ENCODE measurements around the gene PCSK5. TPM values are rescaled to one million over a fixed set of nuclear protein-coding genes. Genes with fewer than 3 reads are reported as not detected.

PCSK5 gene
- total RNA-seq, 1 donor from 2014 or later, result 16.7 TPM

GRCh38 chr9:76218886-76219445 lies 328.5 kb downstream of the PCSK5 start:
- Histone ChIP-seq H3K4me1 (ENCODE audit: control insufficient read depth in 3 of 3, insufficient read depth in 3 of 3, low read length in 3 of 3) (no peaks in the 10 kb centered on the region), H3K4me3 (ENCODE audit: low read length in 3 of 3) (no peak overlapping the region), H3K27me3 (ENCODE audit: control insufficient read depth in 3 of 3, insufficient read depth in 3 of 3, low read length in 3 of 3) (peaks cover 0 to 6% (median 5%) of the 10 kb centered on the region in 3 donors), H3K27ac (ENCODE audit: low read depth, low read length) (no peak overlapping the region), H3K9me3 (ENCODE audit: control insufficient read depth in 3 of 3, low read length in 3 of 3) (no peaks in the 10 kb centered on the region), H3K36me3 (ENCODE audit: control insufficient read depth in 3 of 3, insufficient read depth in 3 of 3, low read length in 3 of 3) (no peaks in the 10 kb centered on the region), H3K9ac (ENCODE audit: low read depth in 1 of 3, low read length in 3 of 3) (no peak overlapping the region)

DNA sequence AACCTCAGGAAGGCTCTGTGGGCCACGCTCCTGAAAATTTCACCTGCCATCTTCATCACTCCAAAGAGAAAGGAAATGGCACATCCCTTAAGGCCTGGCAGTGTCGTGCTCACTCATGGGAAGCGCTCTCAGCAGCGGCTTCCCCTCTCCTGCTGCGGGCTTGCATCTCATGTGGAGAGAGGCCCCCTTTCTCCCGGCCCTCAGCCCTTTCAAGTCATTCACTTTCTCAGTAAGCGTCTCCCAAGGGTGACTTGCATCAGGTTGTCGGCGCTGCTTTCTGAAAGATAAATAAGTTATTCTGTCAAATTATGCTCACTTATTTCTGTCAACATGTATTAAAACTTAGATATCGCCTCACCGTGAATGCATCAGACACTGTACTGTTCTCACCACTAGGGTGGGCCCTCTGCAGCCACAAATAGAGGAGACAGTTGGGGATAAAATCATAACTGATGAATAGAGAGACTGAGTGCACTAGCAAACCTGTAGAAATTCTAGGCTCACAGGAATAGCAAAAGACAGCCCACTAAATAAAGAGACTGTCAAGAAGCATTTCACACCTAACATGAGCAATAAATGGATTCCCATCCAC lies 329.2 kb downstream of the PCSK5 start:
- Histone ChIP-seq H3K4me3 (ENCODE audit: low read length in 3 of 3) (no peak overlapping the region), H3K9me3 (ENCODE audit: control insufficient read depth in 3 of 3, low read length in 3 of 3) (no peaks in the 10 kb centered on the region), H3K9ac (ENCODE audit: low read depth in 1 of 3, low read length in 3 of 3) (no peak overlapping the region), H3K4me1 (ENCODE audit: control insufficient read depth in 3 of 3, insufficient read depth in 3 of 3, low read length in 3 of 3) (no peaks in the 10 kb centered on the region), H3K36me3 (ENCODE audit: control insufficient read depth in 3 of 3, insufficient read depth in 3 of 3, low read length in 3 of 3) (no peaks in the 10 kb centered on the region), H3K27ac (ENCODE audit: low read depth, low read length) (no peak overlapping the region), H3K27me3 (ENCODE audit: control insufficient read depth in 3 of 3, insufficient read depth in 3 of 3, low read length in 3 of 3) (peaks cover 0 to 6% (median 5%) of the 10 kb centered on the region in 3 donors)

GRCh38 chr9:76221423-76221822 lies 330.9 kb downstream of the PCSK5 start:
- no peaks in the 10 kb centered on the region for H3K36me3 ChIP-seq (ENCODE audit: control insufficient read depth in 3 of 3, insufficient read depth in 3 of 3, low read length in 3 of 3)
- H3K4me1 ChIP-seq (ENCODE audit: control insufficient read depth in 3 of 3, insufficient read depth in 3 of 3, low read length in 3 of 3), result no peaks in the 10 kb centered on the region
- H3K27me3 ChIP-seq (ENCODE audit: control insufficient read depth in 3 of 3, insufficient read depth in 3 of 3, low read length in 3 of 3), result peaks cover 0 to 6% (median 5%) of the 10 kb centered on the region in 3 donors
- H3K9ac ChIP-seq (ENCODE audit: low read depth in 1 of 3, low read length in 3 of 3), result no peak overlapping the region
- H3K9me3 ChIP-seq (ENCODE audit: control insufficient read depth in 3 of 3, low read length in 3 of 3), result no peaks in the 10 kb centered on the region
- H3K27ac ChIP-seq (ENCODE audit: low read depth, low read length), result no peak overlapping the region
- H3K4me3 ChIP-seq (ENCODE audit: low read length in 3 of 3), result no peak overlapping the region

GRCh38 chr9:76223749-76224340 lies 333.4 kb downstream of the PCSK5 start:
- Histone ChIP-seq H3K36me3 (ENCODE audit: control insufficient read depth in 3 of 3, insufficient read depth in 3 of 3, low read length in 3 of 3) (no peaks in the 10 kb centered on the region), H3K4me1 (ENCODE audit: control insufficient read depth in 3 of 3, insufficient read depth in 3 of 3, low read length in 3 of 3) (no peaks in the 10 kb centered on the region), H3K9me3 (ENCODE audit: control insufficient read depth in 3 of 3, low read length in 3 of 3) (no peaks in the 10 kb centered on the region), H3K27me3 (ENCODE audit: control insufficient read depth in 3 of 3, insufficient read depth in 3 of 3, low read length in 3 of 3) (no peaks in the 10 kb centered on the region), H3K27ac (ENCODE audit: low read depth, low read length) (no peak overlapping the region), H3K9ac (ENCODE audit: low read depth in 1 of 3, low read length in 3 of 3) (no peak overlapping the region), H3K4me3 (ENCODE audit: low read length in 3 of 3) (no peak overlapping the region)

GRCh38 chr9:76227156-76227555 lies 336.7 kb downstream of the PCSK5 start:
- H3K27me3 ChIP-seq (ENCODE audit: control insufficient read depth in 3 of 3, insufficient read depth in 3 of 3, low read length in 3 of 3), result no peaks in the 10 kb centered on the region
- H3K4me1 ChIP-seq (ENCODE audit: control insufficient read depth in 3 of 3, insufficient read depth in 3 of 3, low read length in 3 of 3), result no peaks in the 10 kb centered on the region
- H3K9ac ChIP-seq (ENCODE audit: low read depth in 1 of 3, low read length in 3 of 3), result no peak overlapping the region
- no peaks in the 10 kb centered on the region for H3K36me3 ChIP-seq (ENCODE audit: control insufficient read depth in 3 of 3, insufficient read depth in 3 of 3, low read length in 3 of 3)
- H3K9me3 ChIP-seq (ENCODE audit: control insufficient read depth in 3 of 3, low read length in 3 of 3), result no peaks in the 10 kb centered on the region
- no peak overlapping the region for H3K27ac ChIP-seq (ENCODE audit: low read depth, low read length)
- no peak overlapping the region for H3K4me3 ChIP-seq (ENCODE audit: low read length in 3 of 3)

GRCh38 chr9:76231001-76231400 lies 340.5 kb downstream of the PCSK5 start:
- Histone ChIP-seq H3K27me3 (ENCODE audit: control insufficient read depth in 3 of 3, insufficient read depth in 3 of 3, low read length in 3 of 3) (no peaks in the 10 kb centered on the region), H3K4me3 (ENCODE audit: low read length in 3 of 3) (no peak overlapping the region), H3K27ac (ENCODE audit: low read depth, low read length) (no peak overlapping the region), H3K36me3 (ENCODE audit: control insufficient read depth in 3 of 3, insufficient read depth in 3 of 3, low read length in 3 of 3) (no peaks in the 10 kb centered on the region), H3K9me3 (ENCODE audit: control insufficient read depth in 3 of 3, low read length in 3 of 3) (no peaks in the 10 kb centered on the region), H3K4me1 (ENCODE audit: control insufficient read depth in 3 of 3, insufficient read depth in 3 of 3, low read length in 3 of 3) (no peaks in the 10 kb centered on the region), H3K9ac (ENCODE audit: low read depth in 1 of 3, low read length in 3 of 3) (no peak overlapping the region)

GRCh38 chr9:76232861-76233489 lies 342.5 kb downstream of the PCSK5 start:
- Histone ChIP-seq H3K27ac (ENCODE audit: low read depth, low read length) (no peak overlapping the region), H3K9me3 (ENCODE audit: control insufficient read depth in 3 of 3, low read length in 3 of 3) (no peaks in the 10 kb centered on the region), H3K27me3 (ENCODE audit: control insufficient read depth in 3 of 3, insufficient read depth in 3 of 3, low read length in 3 of 3) (no peaks in the 10 kb centered on the region), H3K4me3 (ENCODE audit: low read length in 3 of 3) (no peak overlapping the region), H3K4me1 (ENCODE audit: control insufficient read depth in 3 of 3, insufficient read depth in 3 of 3, low read length in 3 of 3) (no peaks in the 10 kb centered on the region), H3K9ac (ENCODE audit: low read depth in 1 of 3, low read length in 3 of 3) (no peak overlapping the region), H3K36me3 (ENCODE audit: control insufficient read depth in 3 of 3, insufficient read depth in 3 of 3, low read length in 3 of 3) (no peaks in the 10 kb centered on the region)

GRCh38 chr9:76240578-76240977 lies 350.1 kb downstream of the PCSK5 start:
- no peak overlapping the region for H3K9ac ChIP-seq (ENCODE audit: low read depth in 1 of 3, low read length in 3 of 3)
- no peak overlapping the region for H3K4me3 ChIP-seq (ENCODE audit: low read length in 3 of 3)
- H3K27me3 ChIP-seq (ENCODE audit: control insufficient read depth in 3 of 3, insufficient read depth in 3 of 3, low read length in 3 of 3), result no peaks in the 10 kb centered on the region
- H3K27ac ChIP-seq (ENCODE audit: low read depth, low read length), result no peak overlapping the region
- no peaks in the 10 kb centered on the region for H3K9me3 ChIP-seq (ENCODE audit: control insufficient read depth in 3 of 3, low read length in 3 of 3)
- no peaks in the 10 kb centered on the region for H3K36me3 ChIP-seq (ENCODE audit: control insufficient read depth in 3 of 3, insufficient read depth in 3 of 3, low read length in 3 of 3)
- no peaks in the 10 kb centered on the region for H3K4me1 ChIP-seq (ENCODE audit: control insufficient read depth in 3 of 3, insufficient read depth in 3 of 3, low read length in 3 of 3)

- no peaks in the 10 kb centered on the region for H3K4me1 ChIP-seq (ENCODE audit: control insufficient read depth in 3 of 3, insufficient read depth in 3 of 3, low read length in 3 of 3)
- H3K9me3 ChIP-seq (ENCODE audit: control insufficient read depth in 3 of 3, low read length in 3 of 3), result no peaks in the 10 kb centered on the region
- H3K4me3 ChIP-seq (ENCODE audit: low read length in 3 of 3), result no peak overlapping the region
- H3K36me3 ChIP-seq (ENCODE audit: control insufficient read depth in 3 of 3, insufficient read depth in 3 of 3, low read length in 3 of 3), result no peaks in the 10 kb centered on the region
- H3K27ac ChIP-seq (ENCODE audit: low read depth, low read length), result no peak overlapping the region
- H3K9ac ChIP-seq (ENCODE audit: low read depth in 1 of 3, low read length in 3 of 3), result no peak overlapping the region
- no peaks in the 10 kb centered on the region for H3K27me3 ChIP-seq (ENCODE audit: control insufficient read depth in 3 of 3, insufficient read depth in 3 of 3, low read length in 3 of 3)
Observed at GRCh38 chr9:76245518-76245917, 355.0 kb downstream of the PCSK5 start.

DNA sequence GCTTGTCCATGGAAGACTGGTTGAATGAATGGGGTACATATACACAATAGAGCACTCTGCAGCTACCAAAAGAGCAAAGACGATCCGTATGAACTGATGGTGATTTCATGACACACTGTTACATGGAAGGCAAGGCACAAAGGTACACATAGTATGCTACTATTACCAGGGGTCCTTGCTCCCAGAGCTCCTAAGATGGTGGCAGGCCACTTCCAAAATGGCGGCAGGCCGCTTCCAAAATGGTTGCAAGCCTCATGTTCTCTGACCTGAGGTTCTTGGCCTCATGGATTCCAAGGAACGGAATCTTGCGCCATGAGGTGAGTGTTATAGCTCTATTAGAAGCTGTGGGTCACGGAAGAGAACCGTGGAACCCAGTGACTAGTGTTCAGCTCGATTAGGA lies 356.2 kb downstream of the PCSK5 start:
- Histone ChIP-seq H3K9ac (ENCODE audit: low read depth in 1 of 3, low read length in 3 of 3) (no peak overlapping the region), H3K4me3 (ENCODE audit: low read length in 3 of 3) (no peak overlapping the region), H3K36me3 (ENCODE audit: control insufficient read depth in 3 of 3, insufficient read depth in 3 of 3, low read length in 3 of 3) (no peaks in the 10 kb centered on the region), H3K27ac (ENCODE audit: low read depth, low read length) (no peak overlapping the region), H3K4me1 (ENCODE audit: control insufficient read depth in 3 of 3, insufficient read depth in 3 of 3, low read length in 3 of 3) (no peaks in the 10 kb centered on the region), H3K27me3 (ENCODE audit: control insufficient read depth in 3 of 3, insufficient read depth in 3 of 3, low read length in 3 of 3) (no peaks in the 10 kb centered on the region), H3K9me3 (ENCODE audit: control insufficient read depth in 3 of 3, low read length in 3 of 3) (no peaks in the 10 kb centered on the region)
